ENCODE measurements around the gene RXRA. TPM values are rescaled to one million over a fixed set of nuclear protein-coding genes. Genes with fewer than 3 reads are reported as not detected.

RXRA gene
- total and polyA plus RNA-seq, 2 donors (not counting 3 experiments of a cell fraction or from before 2014, with no cell fraction given): 15.4 to 37.4 TPM

- dilution Hi-C loops (cut with MboI; ENCODE audit: extremely low pct_ligation_motif_present, low sequenced_read_pairs) (no loop called here), intact Hi-C loops (cut with micrococcal nuclease) (no loop called here)
- Histone ChIP-seq H3K79me2 (ENCODE audit: control insufficient read depth, insufficient read depth, low read length) (peaks cover 35% of the 10 kb centered on the region), H3K9me1 (replicated peaks; ENCODE audit: control insufficient read depth, extremely low read depth, insufficient read depth, low read length) (no peaks in the 10 kb centered on the region), H3K27me3 (ENCODE audit: control insufficient read depth in 2 of 2, insufficient read depth in 2 of 2, low read length in 2 of 2) (no peaks in the 10 kb centered on the region), H3K27ac (ENCODE audit: insufficient read depth, low read depth, low read length) (no peak overlapping the region), H3K9me3 (replicated peaks; ENCODE audit: control insufficient read depth, insufficient read depth, low read length) (no peaks in the 10 kb centered on the region), H3K4me1 (ENCODE audit: control insufficient read depth, extremely low read depth, insufficient read depth, low read length) (peaks cover 21% of the 10 kb centered on the region), H3K36me3 (ENCODE audit: control insufficient read depth in 2 of 2, extremely low read depth in 1 of 2, insufficient read depth in 2 of 2, low read length in 2 of 2) (no peaks in the 10 kb centered on the region), H4K20me1 (replicated peaks; ENCODE audit: control insufficient read depth, extremely low read depth, insufficient read depth, low read length) (no peaks in the 10 kb centered on the region), H2AFZ (ENCODE audit: low read depth, low read length) (no peak overlapping the region), H3K4me3 (replicated peaks in 1 of 3; ENCODE audit: insufficient read depth in 1 of 3, low read depth in 1 of 3, low read length in 3 of 3) (no peak overlapping the region), H3K4me2 (ENCODE audit: insufficient read depth, low read length) (no peak overlapping the region), H3K9ac (replicated peaks; ENCODE audit: extremely low read depth, insufficient read depth, low read length) (no peak overlapping the region)
- no TSS peak for BruUV-seq (replicated peaks)
- FAIRE-seq: no peak
- DNase-seq (ENCODE audit: low read depth, low spot score): no peak
- CTCF ChIA-PET: no interaction called here
- POLR2A ChIA-PET: no interaction called here
- TF ChIP-seq FOS (IDR thresholded peaks at IDR 0.05; ENCODE audit: borderline replicate concordance, insufficient read depth, low read length): no peak
- TF ChIP-seq JUN (IDR thresholded peaks at IDR 0.05; ENCODE audit: borderline replicate concordance, insufficient read depth, insufficient read length, low read depth): no peak
- no peak for TF ChIP-seq POLR2AphosphoS5 (IDR thresholded peaks at IDR 0.05; ENCODE audit: insufficient read depth, low read depth, low read length)
- TF ChIP-seq, protein P1, sequence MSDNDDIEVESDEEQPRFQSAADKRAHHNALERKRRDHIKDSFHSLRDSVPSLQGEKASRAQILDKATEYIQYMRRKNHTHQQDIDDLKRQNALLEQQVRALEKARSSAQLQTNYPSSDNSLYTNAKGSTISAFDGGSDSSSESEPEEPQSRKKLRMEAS (IDR thresholded peaks at IDR 0.05; ENCODE audit: insufficient read depth, insufficient read length): no peak
- no peak for TF ChIP-seq POLR2A (IDR thresholded peaks at IDR 0.05; ENCODE audit: low read depth, low read length)
- no peak for TF ChIP-seq GATA2 (IDR thresholded peaks at IDR 0.05; ENCODE audit: insufficient read depth, insufficient read length, low read depth, low read length)
- no peak for TF ChIP-seq EZH2 (IDR thresholded peaks at IDR 0.05; ENCODE audit: borderline replicate concordance, low read depth, low read length, severe bottlenecking)
- TF ChIP-seq MYC (IDR thresholded peaks at IDR 0.05; ENCODE audit: low read depth, low read length): no peak
- TF ChIP-seq, protein P2, sequence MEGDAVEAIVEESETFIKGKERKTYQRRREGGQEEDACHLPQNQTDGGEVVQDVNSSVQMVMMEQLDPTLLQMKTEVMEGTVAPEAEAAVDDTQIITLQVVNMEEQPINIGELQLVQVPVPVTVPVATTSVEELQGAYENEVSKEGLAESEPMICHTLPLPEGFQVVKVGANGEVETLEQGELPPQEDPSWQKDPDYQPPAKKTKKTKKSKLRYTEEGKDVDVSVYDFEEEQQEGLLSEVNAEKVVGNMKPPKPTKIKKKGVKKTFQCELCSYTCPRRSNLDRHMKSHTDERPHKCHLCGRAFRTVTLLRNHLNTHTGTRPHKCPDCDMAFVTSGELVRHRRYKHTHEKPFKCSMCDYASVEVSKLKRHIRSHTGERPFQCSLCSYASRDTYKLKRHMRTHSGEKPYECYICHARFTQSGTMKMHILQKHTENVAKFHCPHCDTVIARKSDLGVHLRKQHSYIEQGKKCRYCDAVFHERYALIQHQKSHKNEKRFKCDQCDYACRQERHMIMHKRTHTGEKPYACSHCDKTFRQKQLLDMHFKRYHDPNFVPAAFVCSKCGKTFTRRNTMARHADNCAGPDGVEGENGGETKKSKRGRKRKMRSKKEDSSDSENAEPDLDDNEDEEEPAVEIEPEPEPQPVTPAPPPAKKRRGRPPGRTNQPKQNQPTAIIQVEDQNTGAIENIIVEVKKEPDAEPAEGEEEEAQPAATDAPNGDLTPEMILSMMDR (IDR thresholded peaks at IDR 0.05; ENCODE audit: extremely low read depth in 1 of 2, insufficient read depth in 1 of 2, low read depth in 1 of 2, low read length in 2 of 2): no peak
Observed at GRCh38 chr9:134372581-134373267, 46.5 kb downstream of the RXRA start.

All from endothelial cell of umbilical vein (primary cell).